DND-41 (cell line): ENCODE measurements around the gene SGTA.

Experiments used
- CTCF ChIP-seq: IDR thresholded peaks from 2 replicates; pipeline ENCODE4 v1.5.1; 2012; ENCODE audit warnings: borderline replicate concordance, low read length, moderate library complexity, mild to moderate bottlenecking; ENCODE audit not compliant: poor library complexity, severe bottlenecking; ENCODE audit errors: extremely low read depth
- EZH2 ChIP-seq: IDR thresholded peaks from 3 replicates; pipeline ENCODE4 v1.6.1; 2012; ENCODE audit warnings: borderline replicate concordance, low read depth, mild to moderate bottlenecking, moderate library complexity, low read length, inconsistent platforms; ENCODE audit not compliant: severe bottlenecking

DNA sequence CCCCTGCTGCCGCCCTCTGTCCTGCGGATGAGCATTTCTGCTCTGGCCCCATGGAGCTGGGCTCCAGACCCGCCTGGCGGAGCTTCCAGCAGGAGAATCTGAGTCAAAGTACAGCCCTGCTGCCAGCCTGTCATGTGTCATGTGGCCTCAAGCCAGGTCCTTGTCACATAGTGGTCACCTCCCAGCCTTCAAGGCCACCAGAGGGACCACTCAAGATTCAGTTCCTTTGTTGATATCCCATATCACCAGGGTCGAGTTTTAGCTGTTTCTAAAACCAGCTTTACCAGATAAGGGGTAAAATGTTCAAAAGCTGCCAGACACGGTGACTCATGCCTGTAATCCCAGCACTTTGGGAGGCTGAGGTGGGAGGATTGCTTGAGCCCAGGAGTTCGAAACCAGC, 15.7 kb upstream of the SGTA start:
- TF ChIP-seq CTCF (no peak), EZH2 (no peak)
